ENCODE data around the gene DLGAP1.

- TF ChIP-seq CTCF (conservative IDR thresholded peaks at IDR 0.05; ENCODE audit: low read depth in 2 of 2) (no peak), JUNB (IDR thresholded peaks at IDR 0.05; ENCODE audit: unreplicated experiment) (no peak), EZH2phosphoT487 (IDR thresholded peaks at IDR 0.05; ENCODE audit: unreplicated experiment) (no peak), POLR2AphosphoS5 (IDR thresholded peaks at IDR 0.05; ENCODE audit: low read depth) (no peak), ETS1 (IDR thresholded peaks at IDR 0.05) (no peak), NANOG (IDR thresholded peaks at IDR 0.05; ENCODE audit: borderline replicate concordance) (no peak), CREB1 (CRISPR knock-in tag; IDR thresholded peaks at IDR 0.05; ENCODE audit: low read depth) (no peak), EZH2 (IDR thresholded peaks at IDR 0.05; ENCODE audit: low read depth, unreplicated experiment) (no peak), ZNF114 (CRISPR knock-in tag; IDR thresholded peaks at IDR 0.05) (no peak)
- TF ChIP-seq, protein P1, sequence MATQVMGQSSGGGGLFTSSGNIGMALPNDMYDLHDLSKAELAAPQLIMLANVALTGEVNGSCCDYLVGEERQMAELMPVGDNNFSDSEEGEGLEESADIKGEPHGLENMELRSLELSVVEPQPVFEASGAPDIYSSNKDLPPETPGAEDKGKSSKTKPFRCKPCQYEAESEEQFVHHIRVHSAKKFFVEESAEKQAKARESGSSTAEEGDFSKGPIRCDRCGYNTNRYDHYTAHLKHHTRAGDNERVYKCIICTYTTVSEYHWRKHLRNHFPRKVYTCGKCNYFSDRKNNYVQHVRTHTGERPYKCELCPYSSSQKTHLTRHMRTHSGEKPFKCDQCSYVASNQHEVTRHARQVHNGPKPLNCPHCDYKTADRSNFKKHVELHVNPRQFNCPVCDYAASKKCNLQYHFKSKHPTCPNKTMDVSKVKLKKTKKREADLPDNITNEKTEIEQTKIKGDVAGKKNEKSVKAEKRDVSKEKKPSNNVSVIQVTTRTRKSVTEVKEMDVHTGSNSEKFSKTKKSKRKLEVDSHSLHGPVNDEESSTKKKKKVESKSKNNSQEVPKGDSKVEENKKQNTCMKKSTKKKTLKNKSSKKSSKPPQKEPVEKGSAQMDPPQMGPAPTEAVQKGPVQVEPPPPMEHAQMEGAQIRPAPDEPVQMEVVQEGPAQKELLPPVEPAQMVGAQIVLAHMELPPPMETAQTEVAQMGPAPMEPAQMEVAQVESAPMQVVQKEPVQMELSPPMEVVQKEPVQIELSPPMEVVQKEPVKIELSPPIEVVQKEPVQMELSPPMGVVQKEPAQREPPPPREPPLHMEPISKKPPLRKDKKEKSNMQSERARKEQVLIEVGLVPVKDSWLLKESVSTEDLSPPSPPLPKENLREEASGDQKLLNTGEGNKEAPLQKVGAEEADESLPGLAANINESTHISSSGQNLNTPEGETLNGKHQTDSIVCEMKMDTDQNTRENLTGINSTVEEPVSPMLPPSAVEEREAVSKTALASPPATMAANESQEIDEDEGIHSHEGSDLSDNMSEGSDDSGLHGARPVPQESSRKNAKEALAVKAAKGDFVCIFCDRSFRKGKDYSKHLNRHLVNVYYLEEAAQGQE (IDR thresholded peaks at IDR 0.05; ENCODE audit: unreplicated experiment): no peak
Measured at GRCh38 chr18:3653263-3653850, 801.8 kb downstream of the DLGAP1 start.

Data from GM23338 (cell line).